T-helper 17 cell (primary cell): ENCODE data around the gene FAM184B. TPM values are rescaled to one million over a fixed set of nuclear protein-coding genes. Genes with fewer than 3 reads are reported as not detected.

Experiments used
- ATAC-seq: fragments of 150-1000 bp; cut with Tn5 transposase; 2 replicates; pipeline ENCODE4 v1.10.0; 2021; ENCODE audit warnings: mild to moderate bottlenecking, moderate library complexity
- DNase-seq, 3 donors: peaks; one replicate each; pipeline versions ENCODE4 v3.0.0 to v3.0.0-alpha.2; 2020 to 2021
- H3K9me3 ChIP-seq: one replicate; pipeline ENCODE4 v1.7.0; 2013; ENCODE audit warnings: low read length, mild to moderate bottlenecking; ENCODE audit not compliant: control insufficient read depth, poor library complexity, severe bottlenecking
- H3K27ac Mint-ChIP-seq: one replicate; pipeline ENCODE4 v1.8.0; 2022; ENCODE audit warnings: mild to moderate bottlenecking, moderate library complexity, mixed read lengths
- H3K27me3 Mint-ChIP-seq: one replicate; pipeline ENCODE4 v1.8.0; 2022; ENCODE audit warnings: mixed read lengths
- H3K36me3 Mint-ChIP-seq: one replicate; pipeline ENCODE4 v1.8.0; 2022; ENCODE audit warnings: low read depth, mixed read lengths
- H3K4me1 Mint-ChIP-seq: one replicate; pipeline ENCODE4 v1.8.0; 2022; ENCODE audit warnings: mild to moderate bottlenecking, mixed read lengths
- H3K4me3 Mint-ChIP-seq: one replicate; pipeline ENCODE4 v1.8.0; 2022; ENCODE audit warnings: mild to moderate bottlenecking, moderate library complexity, mixed read lengths
- total RNA-seq, 4 donors: library from RNA in 2 of 4; stranded (reverse) in 2 of 4; gene quantifications; one replicate each; pipeline ENCODE4 v1.2.3 and lab custom pipeline; 2022 to 2026

The FAM184B gene
- total RNA-seq, 2 donors from 2014 or later: not detected

DNA sequence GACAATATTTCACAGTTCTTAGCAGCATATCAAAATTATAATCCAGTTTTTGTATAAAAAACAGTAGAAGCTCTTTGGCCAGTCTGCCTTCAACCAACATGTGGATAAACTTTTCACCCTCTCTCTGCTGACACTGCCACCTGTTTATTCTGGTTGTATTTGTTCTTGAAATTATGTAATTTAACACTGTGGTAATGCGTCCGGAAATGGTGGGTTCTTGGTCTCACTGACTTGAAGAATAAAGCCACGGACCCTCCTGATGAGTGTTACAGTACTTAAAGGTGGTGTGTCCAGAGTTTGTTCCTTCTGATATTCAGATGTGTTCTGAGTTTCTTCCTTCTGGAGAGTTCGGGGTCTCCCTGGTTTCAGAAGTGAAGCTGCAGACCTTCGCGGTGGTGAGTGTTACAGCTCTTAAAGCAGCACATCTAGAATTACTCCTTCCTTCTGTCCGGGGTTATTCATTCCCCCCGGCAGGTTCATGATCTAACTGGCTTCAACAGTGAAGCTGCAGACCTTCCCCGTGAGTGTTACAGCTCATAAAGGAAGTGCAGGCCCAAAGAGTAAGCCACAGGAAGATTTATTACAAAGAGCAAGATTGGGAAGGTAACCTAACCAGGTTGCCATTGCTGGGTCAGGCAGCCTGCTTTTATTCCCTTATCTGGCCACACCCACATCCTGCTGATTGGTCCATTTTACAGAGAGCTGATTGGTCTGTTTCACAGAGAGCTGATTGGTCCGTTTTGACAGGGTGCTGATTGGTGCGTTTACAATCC is 15.7 kb downstream of the FAM184B start:
- H3K27ac Mint-ChIP-seq: no peak overlapping the region
- peaks cover 42% of the 10 kb centered on the region for H3K27me3 Mint-ChIP-seq
- peaks cover 3% of the 10 kb centered on the region for H3K36me3 Mint-ChIP-seq
- H3K4me1 Mint-ChIP-seq: peaks cover 5% of the 10 kb centered on the region
- H3K4me3 Mint-ChIP-seq: no peak overlapping the region
- ATAC-seq (no peak), DNase-seq (no peak)
- H3K9me3 ChIP-seq: no peaks in the 10 kb centered on the region

DNA sequence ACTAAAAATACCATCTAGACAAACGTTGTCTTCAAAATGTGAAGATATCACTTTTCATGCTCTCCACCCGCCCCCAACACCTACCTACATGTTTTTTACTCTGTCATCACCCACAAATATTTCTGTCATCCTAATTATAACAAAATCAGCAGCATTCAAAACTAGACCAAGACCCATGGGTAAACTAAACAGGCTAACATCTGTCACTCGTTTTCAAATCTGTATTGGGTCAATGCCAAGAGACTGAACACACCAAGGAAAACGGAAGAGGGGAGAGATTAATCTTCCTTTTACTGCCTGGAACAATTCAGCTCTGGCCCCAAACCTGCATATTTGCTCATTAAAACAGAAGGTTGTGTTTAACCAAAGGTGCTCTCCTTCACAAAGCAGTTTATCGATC is 17.5 kb downstream of the FAM184B start:
- no peak for ATAC-seq
- Mint-ChIP-seq H3K27ac (no peak overlapping the region), H3K36me3 (peaks cover 3% of the 10 kb centered on the region), H3K4me3 (no peak overlapping the region), H3K27me3 (peaks cover 30% of the 10 kb centered on the region), H3K4me1 (peaks cover 5% of the 10 kb centered on the region)
- H3K9me3 ChIP-seq: no peaks in the 10 kb centered on the region
- no peak for DNase-seq

DNA sequence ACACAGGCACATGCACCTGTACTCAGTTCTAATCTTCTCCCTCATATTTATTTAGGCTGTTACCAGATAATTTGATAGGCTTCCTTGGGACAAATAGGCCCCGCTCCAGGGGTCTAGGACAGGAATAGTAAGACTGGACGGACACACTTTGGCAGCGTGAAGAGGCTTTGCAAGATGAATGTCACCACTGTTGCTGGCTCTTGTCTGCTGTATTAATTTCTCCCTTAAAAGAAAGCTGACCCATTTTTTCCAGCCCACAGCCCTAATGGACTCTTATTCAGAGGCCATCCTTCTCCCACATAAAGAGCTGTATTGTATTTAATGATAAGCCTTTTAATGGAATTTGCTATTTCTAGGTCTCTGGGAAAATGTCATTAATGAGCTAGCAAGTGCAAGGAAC is 18.0 kb downstream of the FAM184B start:
- no peak overlapping the region for H3K27ac Mint-ChIP-seq
- ATAC-seq (no peak), DNase-seq (no peak)
- H3K27me3 Mint-ChIP-seq: peaks cover 33% of the 10 kb centered on the region
- H3K9me3 ChIP-seq: no peaks in the 10 kb centered on the region
- peaks cover 3% of the 10 kb centered on the region for H3K36me3 Mint-ChIP-seq
- H3K4me1 Mint-ChIP-seq: peaks cover 5% of the 10 kb centered on the region
- H3K4me3 Mint-ChIP-seq: no peak overlapping the region

DNA sequence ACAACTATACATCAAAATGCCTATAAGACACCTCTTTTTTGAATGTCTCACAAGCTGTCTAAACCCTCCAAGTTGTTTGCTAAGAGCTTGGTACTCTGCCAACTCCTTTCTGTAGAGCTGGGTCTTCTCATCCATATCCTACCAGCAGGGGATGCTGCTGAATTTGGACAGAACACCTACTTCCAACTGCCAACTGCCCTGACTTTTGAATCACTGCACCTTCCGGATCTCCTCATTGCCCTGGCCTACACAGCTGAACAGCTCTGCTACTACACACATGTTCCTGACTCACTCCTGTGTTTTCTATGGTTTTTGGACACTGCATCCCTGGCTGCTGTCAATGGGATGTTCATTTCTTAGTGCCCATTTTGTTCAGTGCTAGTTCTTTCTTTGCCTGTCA is 18.7 kb downstream of the FAM184B start:
- ATAC-seq: no peak
- DNase-seq: no peak
- H3K27me3 Mint-ChIP-seq: peaks cover 39% of the 10 kb centered on the region
- H3K4me1 Mint-ChIP-seq: peaks cover 5% of the 10 kb centered on the region
- H3K36me3 Mint-ChIP-seq: peaks cover 3% of the 10 kb centered on the region
- H3K4me3 Mint-ChIP-seq: no peak overlapping the region
- no peaks in the 10 kb centered on the region for H3K9me3 ChIP-seq
- no peak overlapping the region for H3K27ac Mint-ChIP-seq

DNA sequence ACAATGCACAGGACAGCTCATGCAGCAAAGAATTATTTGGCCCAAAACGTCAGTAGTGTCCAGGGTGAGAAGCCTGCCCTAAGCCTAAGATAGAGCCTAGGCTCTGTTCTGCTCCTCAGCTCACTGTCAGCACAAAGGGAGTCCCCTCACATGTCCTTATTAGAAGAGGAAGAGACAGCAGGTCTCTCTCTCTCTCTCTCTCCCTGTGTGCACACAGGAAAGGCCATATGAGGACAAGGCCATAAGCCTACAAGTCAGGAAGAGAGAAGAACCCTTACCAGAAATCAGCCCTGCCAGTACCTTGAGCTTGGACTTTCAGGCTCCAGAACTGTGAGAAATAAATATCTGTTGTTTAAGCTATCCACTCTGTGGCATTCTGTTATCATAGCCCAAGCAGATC is 20.4 kb downstream of the FAM184B start:
- Mint-ChIP-seq H3K4me1 (peaks cover 5% of the 10 kb centered on the region), H3K27me3 (peaks cover 39% of the 10 kb centered on the region), H3K27ac (no peak overlapping the region), H3K36me3 (peaks cover 3% of the 10 kb centered on the region), H3K4me3 (no peak overlapping the region)
- H3K9me3 ChIP-seq: no peaks in the 10 kb centered on the region
- no peak for DNase-seq
- no peak for ATAC-seq

DNA sequence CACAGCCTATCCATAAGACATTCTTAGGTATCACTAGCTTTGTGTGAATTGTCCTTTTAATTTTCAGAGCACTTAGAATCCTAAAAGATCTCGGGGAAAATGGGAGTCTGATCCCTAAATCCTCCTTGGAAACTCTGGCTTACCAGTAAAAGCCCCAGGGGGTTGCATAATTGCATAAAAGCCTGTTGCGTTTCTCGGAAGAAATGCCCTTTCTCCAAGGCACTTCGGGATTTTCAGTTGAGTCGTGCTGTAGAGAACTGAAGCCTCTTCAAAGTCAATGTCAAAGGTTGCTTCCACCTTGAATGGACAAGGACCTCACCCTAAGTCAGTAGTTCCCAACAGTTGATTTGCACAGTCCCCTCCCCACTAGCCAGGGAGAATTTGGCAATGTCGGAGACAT is 20.8 kb downstream of the FAM184B start:
- no peak for ATAC-seq
- Mint-ChIP-seq H3K4me1 (peaks cover 5% of the 10 kb centered on the region), H3K27me3 (peaks cover 39% of the 10 kb centered on the region), H3K36me3 (peaks cover 3% of the 10 kb centered on the region), H3K4me3 (no peak overlapping the region), H3K27ac (no peak overlapping the region)
- DNase-seq: no peak
- H3K9me3 ChIP-seq: no peaks in the 10 kb centered on the region

DNA sequence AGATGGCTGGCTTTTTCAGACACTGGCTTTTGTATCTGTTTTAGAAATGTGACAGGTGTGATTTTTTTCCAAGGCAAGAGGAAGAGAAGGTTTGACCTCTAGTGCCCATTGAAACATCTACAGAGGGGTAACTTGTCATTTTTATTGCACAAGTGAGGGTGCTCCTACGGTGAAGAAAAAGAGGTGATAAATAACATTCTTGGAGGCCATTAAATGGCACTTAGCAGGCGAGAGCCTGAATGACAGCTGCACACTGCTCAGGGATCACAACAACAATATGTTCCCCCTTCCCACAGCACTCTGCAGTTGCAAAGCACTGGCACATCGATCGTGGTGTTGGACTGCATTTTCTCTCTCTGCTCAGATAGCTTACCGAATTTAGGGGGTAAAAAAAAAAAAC is 22.9 kb downstream of the FAM184B start:
- ATAC-seq: no peak
- peaks cover 5% of the 10 kb centered on the region for H3K36me3 Mint-ChIP-seq

DNA sequence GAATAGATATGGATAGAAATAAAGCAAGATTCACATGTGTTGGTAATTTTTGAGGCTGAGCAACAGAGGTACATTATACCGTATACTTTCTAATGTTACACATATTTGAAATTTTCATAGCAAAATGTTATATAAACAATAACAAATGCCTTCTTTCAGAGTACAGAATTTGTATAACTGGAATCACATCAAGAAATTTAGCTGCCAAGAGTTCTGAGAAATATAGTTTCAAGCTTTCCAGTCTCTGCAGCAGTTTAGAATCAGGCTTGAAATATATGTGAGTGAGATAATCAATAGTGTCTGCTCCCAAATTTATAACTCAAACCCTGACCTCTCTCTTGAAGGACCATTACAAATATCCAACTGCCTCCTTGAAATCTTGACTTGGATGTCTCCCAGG is 23.8 kb downstream of the FAM184B start:
- peaks cover 47% of the 10 kb centered on the region for H3K27me3 Mint-ChIP-seq
- no peak for ATAC-seq
- H3K27ac Mint-ChIP-seq: no peak overlapping the region
- H3K36me3 Mint-ChIP-seq: peaks cover 6% of the 10 kb centered on the region
- no peak for DNase-seq
- H3K4me3 Mint-ChIP-seq: no peak overlapping the region
- peaks cover 5% of the 10 kb centered on the region for H3K4me1 Mint-ChIP-seq
- no peaks in the 10 kb centered on the region for H3K9me3 ChIP-seq

More for the DNA sequence above, 22.9 kb downstream of the FAM184B start:
- no peaks in the 10 kb centered on the region for H3K9me3 ChIP-seq
- Mint-ChIP-seq H3K27ac (no peak overlapping the region), H3K27me3 (peaks cover 44% of the 10 kb centered on the region), H3K4me1 (peaks cover 7% of the 10 kb centered on the region), H3K4me3 (no peak overlapping the region)
- DNase-seq: no peak

DNA sequence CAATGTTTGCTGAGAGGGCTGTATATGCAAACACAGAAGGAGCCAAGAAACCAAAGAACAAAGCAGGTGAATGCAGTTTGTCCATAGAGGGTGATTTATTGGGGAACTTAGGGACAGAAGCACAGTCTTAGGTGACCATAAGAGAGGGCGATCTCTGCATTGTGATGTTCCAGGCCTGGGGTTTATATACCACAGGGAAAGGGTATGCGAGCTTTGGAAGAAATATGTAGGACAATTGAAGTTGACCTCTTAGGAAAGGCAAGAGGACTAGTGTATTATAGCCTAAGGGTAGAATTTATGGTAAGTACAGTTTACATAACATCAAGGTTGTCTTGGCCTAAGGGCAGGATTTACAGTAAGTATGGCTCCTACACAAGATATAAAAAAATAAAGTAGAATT is 27.8 kb downstream of the FAM184B start:
- DNase-seq: no peak
- ATAC-seq: no peak
- Mint-ChIP-seq H3K27me3 (peaks cover 42% of the 10 kb centered on the region), H3K4me1 (peaks cover 3% of the 10 kb centered on the region), H3K4me3 (no peak overlapping the region), H3K36me3 (peaks cover 3% of the 10 kb centered on the region), H3K27ac (no peak overlapping the region)
- H3K9me3 ChIP-seq: no peaks in the 10 kb centered on the region

DNA sequence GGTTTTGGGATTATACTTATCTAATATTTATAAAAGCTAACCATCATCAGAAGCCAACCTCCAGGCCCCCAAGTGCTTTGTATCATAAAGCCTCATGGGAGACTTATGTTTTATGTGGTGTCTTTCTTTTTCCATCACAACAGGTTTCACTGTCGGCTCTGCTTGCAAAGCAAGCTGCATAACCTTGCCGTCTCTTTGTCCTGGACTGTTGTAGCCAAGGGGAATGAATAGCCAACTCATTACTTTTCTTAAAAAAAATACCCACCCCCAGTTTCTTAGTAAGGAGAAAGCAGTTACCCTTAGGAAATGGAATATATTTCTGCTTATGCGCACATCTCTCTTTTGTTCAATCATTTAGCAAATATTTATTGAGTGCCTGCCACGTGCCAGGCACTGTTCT is 40.7 kb downstream of the FAM184B start:
- Mint-ChIP-seq H3K27me3 (peaks cover 33% of the 10 kb centered on the region), H3K36me3 (no peaks in the 10 kb centered on the region), H3K4me3 (no peak overlapping the region), H3K27ac (no peak overlapping the region), H3K4me1 (no peaks in the 10 kb centered on the region)
- H3K9me3 ChIP-seq: no peaks in the 10 kb centered on the region
- no peak for DNase-seq
- no peak for ATAC-seq

DNA sequence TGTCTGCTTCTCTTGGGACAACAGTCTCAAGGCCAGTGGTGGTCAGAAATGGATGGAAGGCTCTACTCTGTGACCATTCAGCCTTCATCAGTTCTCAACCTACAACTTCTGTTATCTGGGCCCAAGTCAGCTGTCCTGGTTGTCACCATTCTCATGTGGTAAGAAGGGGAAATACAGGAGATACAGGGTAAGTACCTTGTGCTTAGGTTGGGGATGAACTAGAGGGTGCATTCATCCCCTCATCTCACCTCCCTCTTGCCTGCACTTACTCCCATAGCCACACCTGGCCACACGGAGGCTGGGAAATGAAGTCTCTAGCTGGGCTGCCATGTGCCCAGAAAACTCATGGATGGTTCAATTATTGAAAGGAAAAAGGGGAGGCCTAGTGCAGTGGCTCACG is 44.9 kb downstream of the FAM184B start:
- no peak overlapping the region for H3K27ac Mint-ChIP-seq
- ATAC-seq (no peak), DNase-seq (no peak)
- H3K4me1 Mint-ChIP-seq: no peaks in the 10 kb centered on the region
- no peaks in the 10 kb centered on the region for H3K36me3 Mint-ChIP-seq
- H3K4me3 Mint-ChIP-seq: no peak overlapping the region
- peaks cover 16% of the 10 kb centered on the region for H3K27me3 Mint-ChIP-seq
- H3K9me3 ChIP-seq: no peaks in the 10 kb centered on the region

DNA sequence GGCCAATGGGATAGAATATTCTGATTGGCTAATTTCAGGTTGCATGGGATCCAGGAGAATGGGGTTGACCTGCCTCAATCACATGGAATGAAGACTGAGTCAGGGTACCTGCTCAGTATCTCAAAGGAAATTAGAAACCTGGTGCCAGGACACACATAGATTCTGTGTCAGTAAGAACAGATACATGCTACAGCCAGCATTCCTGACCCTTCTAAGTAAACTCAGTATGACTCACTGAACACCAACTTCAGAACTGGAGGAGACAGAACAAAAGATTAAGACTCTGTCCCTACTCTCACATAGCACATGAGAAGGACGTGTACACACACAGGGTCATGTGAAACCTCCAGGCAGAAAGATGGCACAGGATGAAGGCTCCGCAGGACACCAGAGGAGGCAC is 54.5 kb downstream of the FAM184B start:
- no peak for DNase-seq
- Mint-ChIP-seq H3K36me3 (no peaks in the 10 kb centered on the region), H3K4me1 (no peaks in the 10 kb centered on the region), H3K4me3 (no peak overlapping the region), H3K27me3 (peaks cover 22% of the 10 kb centered on the region), H3K27ac (no peak overlapping the region)
- no peak for ATAC-seq
- no peaks in the 10 kb centered on the region for H3K9me3 ChIP-seq

DNA sequence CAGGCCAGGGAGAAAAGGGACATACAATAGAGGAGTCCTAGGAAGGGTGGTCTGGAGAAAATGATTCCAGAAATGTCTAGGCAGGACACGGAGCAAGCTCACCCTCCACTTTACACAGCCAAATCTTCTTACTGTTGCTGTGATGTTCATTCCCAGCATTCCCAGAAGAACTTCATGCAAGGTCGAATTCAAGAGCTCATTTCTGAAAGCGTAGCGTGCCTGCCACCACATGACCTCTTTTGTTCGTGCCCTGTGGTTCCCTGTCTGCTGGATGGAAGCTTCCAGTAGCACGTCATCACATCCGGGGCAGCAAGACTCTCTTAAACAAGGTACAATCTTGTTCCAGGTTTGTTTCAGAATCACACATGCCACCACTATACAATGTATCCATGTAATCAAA is 57.8 kb downstream of the FAM184B start:
- DNase-seq: no peak
- no peak for ATAC-seq
- no peak overlapping the region for H3K27ac Mint-ChIP-seq
- H3K9me3 ChIP-seq: no peaks in the 10 kb centered on the region
- no peaks in the 10 kb centered on the region for H3K36me3 Mint-ChIP-seq
- H3K4me3 Mint-ChIP-seq: no peak overlapping the region
- H3K4me1 Mint-ChIP-seq: no peaks in the 10 kb centered on the region
- peaks cover 47% of the 10 kb centered on the region for H3K27me3 Mint-ChIP-seq

DNA sequence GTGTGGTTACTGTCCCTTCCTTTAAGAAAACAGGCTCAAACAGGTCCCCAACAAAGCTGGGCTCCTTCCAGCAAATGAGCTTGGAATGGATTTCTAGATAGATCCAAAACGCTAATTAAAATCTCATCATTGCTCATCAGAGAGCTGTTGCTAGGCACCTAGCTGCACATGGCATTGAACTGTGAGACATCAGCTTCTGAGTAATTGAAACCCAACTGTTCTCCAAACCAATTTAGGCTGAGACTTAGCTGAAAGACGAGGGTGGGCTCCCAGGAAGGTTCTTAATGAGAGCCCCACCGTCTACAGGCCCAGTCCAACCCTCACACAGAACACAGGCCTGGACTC is 59.1 kb downstream of the FAM184B start:
- Mint-ChIP-seq H3K36me3 (no peaks in the 10 kb centered on the region), H3K27ac (no peak overlapping the region), H3K4me1 (no peaks in the 10 kb centered on the region), H3K27me3 (peaks cover 49% of the 10 kb centered on the region), H3K4me3 (no peak overlapping the region)
- DNase-seq (no peak), ATAC-seq (no peak)
- no peaks in the 10 kb centered on the region for H3K9me3 ChIP-seq
